MCF 10A (cell line): ENCODE results near the gene KCTD2. TPM values are rescaled to one million over a fixed set of nuclear protein-coding genes. Genes with fewer than 3 reads are reported as not detected.

Experiments
- BruUV-seq: library from RNA; stranded (reverse); fragments of 400-500 nt; replicated peaks from 2 replicates; lab custom pipeline; 2021; lab: Mats Ljungman, UMichigan
- CTCF ChIA-PET: fragments of 300-600 bp; sonication (Branson Sonifier 250); formaldehyde crosslinking; extraction: SDS; loops from one replicate; lab custom pipeline; 2021; ENCODE audit warnings: antibody characterized with exemption, inconsistent platforms; lab: Yijun Ruan, JAX
- POLR2A ChIA-PET: fragments of 300-600, 350-650 bp; sonication (Branson Sonifier 250); formaldehyde crosslinking; extraction: SDS; loops from one replicate; lab custom pipeline; 2020; ENCODE audit warnings: antibody characterized with exemption, inconsistent platforms; lab: Yijun Ruan, JAX
- DNase-seq: peaks from one replicate; pipeline ENCODE4 v3.0.0-alpha.2; 2018; ENCODE audit not compliant: unreplicated experiment
- H3K27ac Mint-ChIP-seq: one replicate; pipeline ENCODE4 v1.8.0; 2022; ENCODE audit warnings: mild to moderate bottlenecking, low read depth, mixed read lengths; ENCODE audit not compliant: unreplicated experiment
- H3K27me3 Mint-ChIP-seq: one replicate; pipeline ENCODE4 v1.8.0; 2022; ENCODE audit warnings: mixed read lengths; ENCODE audit not compliant: insufficient read depth, unreplicated experiment
- H3K36me3 Mint-ChIP-seq: one replicate; pipeline ENCODE4 v1.8.0; 2022; ENCODE audit warnings: mild to moderate bottlenecking, moderate library complexity, mixed read lengths; ENCODE audit not compliant: insufficient read depth, unreplicated experiment
- H3K4me1 Mint-ChIP-seq: one replicate; pipeline ENCODE4 v1.8.0; 2022; ENCODE audit warnings: mixed read lengths; ENCODE audit not compliant: insufficient read depth, unreplicated experiment
- H3K4me3 Mint-ChIP-seq: one replicate; pipeline ENCODE4 v1.8.0; 2022; ENCODE audit warnings: mild to moderate bottlenecking, moderate library complexity, mixed read lengths; ENCODE audit not compliant: unreplicated experiment
- H3K9me3 Mint-ChIP-seq: one replicate; pipeline ENCODE4 v1.8.0; 2022; ENCODE audit warnings: mixed read lengths; ENCODE audit not compliant: unreplicated experiment
- intact Hi-C: fragments of 100-400 bp; cut with micrococcal nuclease; formaldehyde crosslinking; loops from 2 replicates; pipeline ENCODE4 v1.14.1; 2022
- total RNA-seq: library from RNA; stranded (reverse); gene quantifications from 2 replicates; pipeline ENCODE4 v1.2.3, GENCODE V29; 2022
- TF ChIP-seq, protein P1 (sequence below): fragments of 200-600 bp; IDR thresholded peaks from one replicate; pipeline ENCODE4 v1.8.0; 2022; ENCODE audit warnings: antibody characterized with exemption, mild to moderate bottlenecking; ENCODE audit not compliant: unreplicated experiment

Gene KCTD2
- total RNA-seq, 1 experiment from 2014 or later: 11.9 TPM

DNA sequence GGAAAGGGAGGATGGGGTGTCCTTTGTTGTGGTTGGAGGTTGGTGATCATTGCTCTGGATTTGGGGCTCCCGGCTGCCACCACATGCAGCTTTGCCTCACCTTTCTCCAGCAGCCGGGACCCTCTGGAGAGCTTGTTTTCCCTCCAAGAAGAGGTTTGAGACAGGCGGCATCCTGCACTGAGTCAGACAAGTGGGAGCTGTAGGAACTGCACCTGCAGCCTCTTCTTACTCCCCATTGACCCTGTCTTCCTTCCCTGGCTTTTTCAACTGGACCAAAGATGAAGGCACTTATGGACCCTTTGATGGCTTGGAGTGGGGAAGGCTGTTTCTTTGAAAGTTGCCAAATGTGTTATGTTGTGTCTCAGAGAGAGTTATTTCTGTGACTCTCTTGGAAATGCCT, 16.6 kb downstream of the KCTD2 start:
- TF ChIP-seq, protein P1, sequence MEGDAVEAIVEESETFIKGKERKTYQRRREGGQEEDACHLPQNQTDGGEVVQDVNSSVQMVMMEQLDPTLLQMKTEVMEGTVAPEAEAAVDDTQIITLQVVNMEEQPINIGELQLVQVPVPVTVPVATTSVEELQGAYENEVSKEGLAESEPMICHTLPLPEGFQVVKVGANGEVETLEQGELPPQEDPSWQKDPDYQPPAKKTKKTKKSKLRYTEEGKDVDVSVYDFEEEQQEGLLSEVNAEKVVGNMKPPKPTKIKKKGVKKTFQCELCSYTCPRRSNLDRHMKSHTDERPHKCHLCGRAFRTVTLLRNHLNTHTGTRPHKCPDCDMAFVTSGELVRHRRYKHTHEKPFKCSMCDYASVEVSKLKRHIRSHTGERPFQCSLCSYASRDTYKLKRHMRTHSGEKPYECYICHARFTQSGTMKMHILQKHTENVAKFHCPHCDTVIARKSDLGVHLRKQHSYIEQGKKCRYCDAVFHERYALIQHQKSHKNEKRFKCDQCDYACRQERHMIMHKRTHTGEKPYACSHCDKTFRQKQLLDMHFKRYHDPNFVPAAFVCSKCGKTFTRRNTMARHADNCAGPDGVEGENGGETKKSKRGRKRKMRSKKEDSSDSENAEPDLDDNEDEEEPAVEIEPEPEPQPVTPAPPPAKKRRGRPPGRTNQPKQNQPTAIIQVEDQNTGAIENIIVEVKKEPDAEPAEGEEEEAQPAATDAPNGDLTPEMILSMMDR: no peak
- no peak for DNase-seq
- CTCF ChIA-PET: interaction anchor here (1.0 to 2.2 kb wide), 3 partner anchors 29 to 50 kb away, joined by 3 to 11 read pairs (median 7); no protein-coding TSS in a partner anchor
- Mint-ChIP-seq H3K27me3 (no peaks in the 10 kb centered on the region), H3K4me1 (no peaks in the 10 kb centered on the region), H3K27ac (no peak overlapping the region), H3K36me3 (peaks cover 36% of the 10 kb centered on the region), H3K9me3 (no peaks in the 10 kb centered on the region), H3K4me3 (no peak overlapping the region)
- POLR2A ChIA-PET: interaction anchor here (1.5 to 2.0 kb wide), 3 partner anchors 10 to 15 kb away, joined by 5 to 8 read pairs (median 8); no protein-coding TSS in a partner anchor
- intact Hi-C loops: no loop called here
- no TSS peak for BruUV-seq

DNA sequence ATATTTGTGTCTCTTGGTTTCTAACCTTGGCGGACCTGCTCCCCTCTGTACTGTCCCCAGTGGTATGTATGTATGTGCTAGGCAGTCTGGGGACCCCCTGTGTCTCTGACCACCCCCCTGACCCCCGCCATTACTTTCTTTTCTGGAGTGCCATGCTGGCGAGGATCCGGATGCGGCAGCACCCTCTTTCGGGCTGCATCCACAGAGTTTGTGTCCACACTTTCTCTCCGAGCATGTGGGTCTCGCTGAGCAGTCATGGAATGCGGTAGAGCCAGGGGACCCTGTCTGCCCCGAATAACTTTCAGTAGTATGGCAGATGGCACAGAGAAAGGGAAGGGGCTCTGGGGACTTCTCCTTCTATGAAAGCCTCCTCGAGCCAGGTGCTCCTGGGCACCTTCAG, 17.0 kb downstream of the KCTD2 start:
- H3K36me3 Mint-ChIP-seq: peaks cover 36% of the 10 kb centered on the region
- TSS peak; percentile 18 for BruUV-seq
- no peaks in the 10 kb centered on the region for H3K9me3 Mint-ChIP-seq
- CTCF ChIA-PET: interaction anchor here (1.8 to 2.2 kb wide), 2 partner anchors 42 to 50 kb away, joined by 7 to 11 read pairs; no protein-coding TSS in a partner anchor
- TF ChIP-seq, protein P1: no peak
- no peak for DNase-seq
- no peaks in the 10 kb centered on the region for H3K4me1 Mint-ChIP-seq
- intact Hi-C loops: no loop called here
- no peak overlapping the region for H3K27ac Mint-ChIP-seq
- no peaks in the 10 kb centered on the region for H3K27me3 Mint-ChIP-seq
- POLR2A ChIA-PET: interaction anchor here (1.5 to 2.0 kb wide), 3 partner anchors 10 to 15 kb away, joined by 5 to 8 read pairs (median 8); no protein-coding TSS in a partner anchor
- H3K4me3 Mint-ChIP-seq: no peak overlapping the region

DNA sequence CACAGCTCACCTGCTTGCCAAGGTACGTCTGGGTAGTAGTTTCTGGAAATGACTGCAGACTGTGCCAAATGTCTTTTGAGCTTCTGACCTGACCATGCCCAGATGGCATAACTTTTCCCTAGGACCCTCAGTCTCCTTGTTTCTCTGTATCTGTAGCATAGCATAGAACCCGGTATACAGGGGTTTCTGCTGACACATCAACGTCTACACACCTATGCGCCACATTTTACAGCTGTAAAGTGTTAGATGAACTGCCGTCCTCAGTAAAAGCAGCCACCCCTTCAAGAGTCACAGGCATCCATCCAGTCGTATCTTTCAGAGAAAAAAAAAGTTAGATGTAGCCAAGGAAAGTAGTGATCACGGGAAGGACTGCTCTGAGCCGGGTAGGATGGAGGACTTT, 17.4 kb downstream of the KCTD2 start:
- ChIA-PET CTCF (interaction anchor here (1.8 to 2.2 kb wide), 2 partner anchors 42 to 49 kb away, joined by 7 to 11 read pairs; no protein-coding TSS in a partner anchor), POLR2A (interaction anchor here (1.5 to 2.0 kb wide), 3 partner anchors 9 to 15 kb away, joined by 5 to 8 read pairs (median 8); no protein-coding TSS in a partner anchor)
- DNase-seq: no peak
- Mint-ChIP-seq H3K4me1 (no peaks in the 10 kb centered on the region), H3K4me3 (no peak overlapping the region), H3K27me3 (no peaks in the 10 kb centered on the region), H3K27ac (no peak overlapping the region), H3K36me3 (peaks cover 36% of the 10 kb centered on the region), H3K9me3 (no peaks in the 10 kb centered on the region)
- intact Hi-C loops: no loop called here
- BruUV-seq: no TSS peak
- TF ChIP-seq, protein P1: no peak

DNA sequence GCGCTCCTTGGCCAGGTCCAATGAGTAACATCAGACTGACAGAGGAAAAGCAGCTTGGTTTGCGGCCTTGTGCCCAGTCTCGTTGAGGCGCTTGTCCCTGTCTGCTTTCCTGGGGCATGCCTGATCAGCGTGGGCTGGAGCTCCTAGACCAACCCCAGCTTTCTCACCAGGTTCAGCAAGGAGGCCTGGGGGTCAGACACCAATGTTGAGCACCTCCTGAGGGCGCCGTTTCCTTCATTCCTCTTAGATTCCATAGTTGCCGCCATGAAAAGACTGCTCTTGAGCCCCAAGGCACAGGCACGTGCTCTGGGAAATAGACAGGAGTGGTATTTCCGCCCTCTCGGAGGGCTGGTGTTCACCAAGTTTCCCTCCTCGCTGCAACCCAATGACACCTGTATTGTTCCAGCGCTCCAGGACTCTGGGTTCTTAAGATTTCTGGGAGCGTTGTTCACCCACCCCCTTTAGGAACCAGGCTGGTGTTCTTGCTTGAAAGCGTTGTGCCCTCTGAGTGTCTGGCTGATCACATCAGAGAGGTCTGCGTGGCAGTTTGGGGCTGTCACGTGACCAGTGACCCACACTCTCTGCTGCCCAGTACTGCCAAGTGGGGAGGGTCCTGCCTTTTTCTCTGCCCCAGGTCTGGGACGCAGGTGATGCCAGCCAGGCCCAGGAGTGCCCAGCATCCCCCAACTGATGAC, 18.0 kb downstream of the KCTD2 start:
- intact Hi-C loops: loop anchor here (5.0 kb wide), 1 partner anchor 137 kb away; no protein-coding TSS in a partner anchor
- Mint-ChIP-seq H3K9me3 (no peaks in the 10 kb centered on the region), H3K36me3 (peaks cover 32% of the 10 kb centered on the region), H3K27ac (no peak overlapping the region), H3K27me3 (no peaks in the 10 kb centered on the region), H3K4me1 (no peaks in the 10 kb centered on the region), H3K4me3 (no peak overlapping the region)
- no peak for DNase-seq
- BruUV-seq: no TSS peak
- TF ChIP-seq, protein P1: no peak
- ChIA-PET CTCF (interaction anchor here (2.2 kb wide), 1 partner anchor 49 kb away, joined by 11 read pairs; no protein-coding TSS in a partner anchor), POLR2A (interaction anchor here (0.7 to 2.0 kb wide), 2 partner anchors 9 to 315 kb away, joined by 5 to 8 read pairs; no protein-coding TSS in a partner anchor)
